OCI-LY3 (cell line): ENCODE measurements around the gene CDC45.

Source experiments
- H2AFZ ChIP-seq: fragments of 200-600, 300-600 bp; shearing (Covaris generic); 2 replicates; pipeline ENCODE4 v1.6.0; 2014; ENCODE audit warnings: antibody characterized with exemption, low read depth, low read length
- H3K27ac ChIP-seq: fragments of 200-600, 300-600 bp; sonication (generic); 2 replicates; pipeline ENCODE4 v1.5.1; 2014; ENCODE audit warnings: mild to moderate bottlenecking, low read length, moderate library complexity, mixed read lengths
- H3K27me3 ChIP-seq: fragments of 200-600, 300-600 bp; sonication (generic); 2 replicates; pipeline ENCODE4 v1.6.1; 2014; ENCODE audit warnings: low read depth, low read length, mixed read lengths
- H3K36me3 ChIP-seq: fragments of 200-600, 300-600 bp; sonication (generic); replicated peaks from 2 replicates; pipeline ENCODE3; 2014; ENCODE audit warnings: low read depth, low read length, mixed read lengths
- H3K4me1 ChIP-seq: fragments of 300-600, 200-600 bp; sonication (generic); 2 replicates; pipeline ENCODE4 v1.6.1; 2014; ENCODE audit warnings: low read length, mixed read lengths
- H3K4me2 ChIP-seq: fragments of 200-600, 300-600 bp; sonication (generic); 2 replicates; pipeline ENCODE4 v1.6.1; 2014; ENCODE audit warnings: low read length, mixed read lengths
- H3K4me3 ChIP-seq: fragments of 300-600, 200-600 bp; sonication (generic); 2 replicates; pipeline ENCODE4 v1.5.1; 2014; ENCODE audit warnings: antibody characterized with exemption, mild to moderate bottlenecking, low read length, moderate library complexity
- H3K79me2 ChIP-seq: fragments of 300-600, 200-600 bp; shearing (Covaris generic); 2 replicates; pipeline ENCODE4 v1.6.1; 2014; ENCODE audit warnings: mild to moderate bottlenecking, low read length, mixed read lengths
- H3K9ac ChIP-seq: fragments of 300-600, 200-600 bp; shearing (Covaris generic); 2 replicates; pipeline ENCODE4 v1.6.0; 2014; ENCODE audit warnings: mild to moderate bottlenecking, low read length, moderate library complexity
- H3K9me3 ChIP-seq: fragments of 200-600, 300-600 bp; shearing (Covaris generic); 2 replicates; pipeline ENCODE4 v1.6.1; 2014; ENCODE audit warnings: low read length, mixed read lengths; ENCODE audit not compliant: insufficient read depth
- H4K20me1 ChIP-seq: fragments of 200-600, 300-600 bp; sonication (generic); 2 replicates; pipeline ENCODE4 v1.6.1; 2016; ENCODE audit warnings: low read length, mixed read lengths; ENCODE audit not compliant: insufficient read depth
- CTCF ChIP-seq: fragments of 200-600, 300-600 bp; sonication (generic); IDR thresholded peaks from 2 replicates; pipeline ENCODE4 v1.5.1; 2014; ENCODE audit warnings: antibody characterized with exemption, low read length, low read depth
- EZH2phosphoT487 ChIP-seq: fragments of 200-600 bp; shearing (Covaris generic); IDR thresholded peaks from 2 replicates; pipeline ENCODE4 v1.6.1; 2018; ENCODE audit warnings: antibody characterized with exemption, mixed run types, low read depth

Gene CDC45

GRCh38 chr22:19519041-19519926, 39.6 kb downstream of the CDC45 start:
- Histone ChIP-seq H3K4me1 (no peaks in the 10 kb centered on the region), H3K36me3 (peaks cover 25% of the 10 kb centered on the region), H3K4me2 (no peak overlapping the region), H3K9ac (no peak overlapping the region), H3K27ac (no peak overlapping the region), H3K4me3 (no peak overlapping the region), H3K79me2 (no peaks in the 10 kb centered on the region), H3K27me3 (0 out of 2 replicates have a peak, but pooled peaks cover 8% of the 10 kb centered on the region), H3K9me3 (no peaks in the 10 kb centered on the region), H4K20me1 (no peaks in the 10 kb centered on the region), H2AFZ (no peak overlapping the region)
- no peak for TF ChIP-seq EZH2phosphoT487
- TF ChIP-seq CTCF = no peak

- Histone ChIP-seq H3K27ac (no peak overlapping the region), H3K4me3 (no peak overlapping the region), H3K4me1 (no peaks in the 10 kb centered on the region), H3K9ac (no peak overlapping the region), H3K4me2 (no peak overlapping the region), H3K9me3 (no peaks in the 10 kb centered on the region), H3K36me3 (peaks cover 21% of the 10 kb centered on the region), H3K27me3 (0 out of 2 replicates have a peak, but pooled peaks cover 8% of the 10 kb centered on the region), H4K20me1 (no peaks in the 10 kb centered on the region), H2AFZ (no peak overlapping the region), H3K79me2 (no peaks in the 10 kb centered on the region)
- TF ChIP-seq CTCF (no peak), EZH2phosphoT487 (no peak)
These were observed 40.3 kb downstream of the CDC45 start for GRCh38 chr22:19520007-19520406.

GRCh38 chr22:19520566-19521305, 41.0 kb downstream of the CDC45 start:
- Histone ChIP-seq H3K4me3 (no peak overlapping the region), H3K36me3 (peaks cover 14% of the 10 kb centered on the region)

GRCh38 chr22:19522190-19522880, 42.6 kb downstream of the CDC45 start:
- Histone ChIP-seq H3K4me3 (no peak overlapping the region), H3K27ac (no peak overlapping the region), H4K20me1 (no peaks in the 10 kb centered on the region), H3K4me1 (peaks cover under 1% of the 10 kb centered on the region; the same call in 1 of the 2 replicates), H3K27me3 (0 out of 2 replicates have a peak, but pooled peaks cover 8% of the 10 kb centered on the region), H3K4me2 (no peak overlapping the region), H2AFZ (no peak overlapping the region), H3K36me3 (peaks cover 6% of the 10 kb centered on the region), H3K9me3 (no peaks in the 10 kb centered on the region), H3K9ac (no peak overlapping the region), H3K79me2 (no peaks in the 10 kb centered on the region)
- TF ChIP-seq EZH2phosphoT487 (no peak), CTCF (no peak)

More at GRCh38 chr22:19520566-19521305, 41.0 kb downstream of the CDC45 start:
- no peak overlapping the region for H2AFZ ChIP-seq
- H3K9ac ChIP-seq = no peak overlapping the region
- H3K79me2 ChIP-seq = no peaks in the 10 kb centered on the region
- H3K4me1 ChIP-seq = no peaks in the 10 kb centered on the region
- no peak overlapping the region for H3K27ac ChIP-seq
- no peak for TF ChIP-seq EZH2phosphoT487
- H3K4me2 ChIP-seq = no peak overlapping the region
- no peaks in the 10 kb centered on the region for H3K9me3 ChIP-seq
- 0 out of 2 replicates have a peak, but pooled peaks cover 8% of the 10 kb centered on the region for H3K27me3 ChIP-seq
- H4K20me1 ChIP-seq = no peaks in the 10 kb centered on the region
